ENCODE results near the gene ATRIP.

ATRIP gene

GRCh38 chr3:48463703-48464102 is 17.2 kb downstream of the ATRIP start:
- no peak for DNase-seq (ENCODE audit: extremely low read depth, low read depth)
- TF ChIP-seq CTCF (IDR thresholded peaks at IDR 0.05; ENCODE audit: low read depth, low read length, missing control alignments): no peak
- H3K4me3 ChIP-seq (replicated peaks; ENCODE audit: low read depth, low read length): no peak overlapping the region

DNA sequence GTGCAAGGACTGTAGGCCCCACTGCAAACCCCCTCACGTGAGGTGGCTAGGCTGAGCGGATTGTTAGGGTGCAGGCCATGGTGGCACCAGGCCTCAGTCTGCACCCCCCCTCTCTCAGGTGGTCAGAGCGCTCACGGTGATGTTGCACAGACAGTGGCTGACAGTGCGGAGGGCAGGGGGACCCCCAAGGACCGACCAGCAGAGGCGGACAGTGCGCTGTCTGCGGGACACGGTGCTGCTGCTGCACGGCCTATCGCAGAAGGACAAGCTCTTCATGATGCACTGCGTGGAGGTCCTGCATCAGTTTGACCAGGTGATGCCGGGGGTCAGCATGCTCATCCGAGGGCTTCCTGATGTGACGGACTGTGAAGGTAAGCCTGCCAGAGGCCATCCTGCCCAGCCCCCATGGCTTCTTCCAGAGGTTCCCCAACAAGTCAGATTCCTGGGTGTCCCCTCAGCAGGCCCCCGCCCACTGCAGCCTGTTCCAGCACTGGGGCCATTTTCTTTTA is 18.2 kb downstream of the ATRIP start:
- no peak overlapping the region for H3K4me3 ChIP-seq (replicated peaks; ENCODE audit: low read depth, low read length)
- no peak for TF ChIP-seq CTCF (IDR thresholded peaks at IDR 0.05; ENCODE audit: low read depth, low read length, missing control alignments)
- no peak for DNase-seq (ENCODE audit: extremely low read depth, low read depth)

GRCh38 chr3:48465237-48465530 is 18.6 kb downstream of the ATRIP start:
- H3K4me3 ChIP-seq (replicated peaks; ENCODE audit: low read depth, low read length): no peak overlapping the region
- TF ChIP-seq CTCF (IDR thresholded peaks at IDR 0.05; ENCODE audit: low read depth, low read length, missing control alignments): no peak

GRCh38 chr3:48465531-48466378 is 19.2 kb downstream of the ATRIP start:
- peak; percentile 57 for TF ChIP-seq CTCF (IDR thresholded peaks at IDR 0.05; ENCODE audit: low read depth, low read length, missing control alignments)
- peak; percentile 99 for DNase-seq (ENCODE audit: extremely low read depth, low read depth)
- H3K4me3 ChIP-seq (replicated peaks; ENCODE audit: low read depth, low read length): peak overlapping the region; percentile 51

More at GRCh38 chr3:48465237-48465530, 18.6 kb downstream of the ATRIP start:
- no peak for DNase-seq (ENCODE audit: extremely low read depth, low read depth)

- no peak for TF ChIP-seq CTCF (IDR thresholded peaks at IDR 0.05; ENCODE audit: low read depth, low read length, missing control alignments)
- no peak for DNase-seq (ENCODE audit: extremely low read depth, low read depth)
- peak overlapping the region; percentile 51 for H3K4me3 ChIP-seq (replicated peaks; ENCODE audit: low read depth, low read length)
Measured at GRCh38 chr3:48466386-48467109, 20.0 kb downstream of the ATRIP start.

DNA sequence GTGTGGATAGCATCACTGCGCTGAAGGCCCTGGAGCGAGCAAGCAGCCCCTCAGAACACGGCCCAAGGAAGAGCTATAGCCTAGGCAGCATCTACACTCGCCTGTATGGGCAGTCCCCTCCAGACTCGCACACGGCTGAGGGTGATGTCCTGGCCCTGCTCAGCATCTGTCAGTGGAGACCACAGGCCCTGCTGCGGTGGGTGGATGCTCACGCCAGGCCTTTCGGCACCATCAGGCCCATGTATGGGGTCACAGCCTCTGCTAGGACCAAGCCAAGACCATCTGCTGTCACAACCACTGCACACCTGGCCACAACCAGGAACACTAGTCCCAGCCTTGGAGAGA is 20.5 kb downstream of the ATRIP start:
- no peak for DNase-seq (ENCODE audit: extremely low read depth, low read depth)
- H3K4me3 ChIP-seq (replicated peaks; ENCODE audit: low read depth, low read length): peak overlapping the region; percentile 51
- TF ChIP-seq CTCF (IDR thresholded peaks at IDR 0.05; ENCODE audit: low read depth, low read length, missing control alignments): no peak

Data from HFF-Myc (cell line).